Erythroblast (primary cell): Measurements from ENCODE around the gene CTNNA2.

Source experiments
- GATA1 ChIP-seq: IDR thresholded peaks from 2 replicates; pipeline ENCODE4 v1.6.1; 2011; ENCODE audit warnings: low read depth, mild to moderate bottlenecking, control low read depth, low read length, moderate library complexity
- POLR2A ChIP-seq: IDR thresholded peaks from 2 replicates; pipeline ENCODE4 v1.6.1; 2011; ENCODE audit warnings: mild to moderate bottlenecking, low read length

GRCh38 chr2:80019571-80020460 is 507.0 kb downstream of the CTNNA2 start:
- TF ChIP-seq POLR2A (no peak), GATA1 (no peak)
